Neuronal stem cell (in vitro differentiated cells): ENCODE measurements around the gene CHN2.

Source experiments
- DNase-seq: peaks from one replicate; pipeline ENCODE4 v3.0.0-alpha.2; 2013; ENCODE audit warnings: low spot score
- H2AFZ ChIP-seq: one replicate; pipeline ENCODE4 v1.6.1; 2013; ENCODE audit warnings: mild to moderate bottlenecking, low read length, inconsistent platforms
- H2AK5ac ChIP-seq: 2 replicates; pipeline ENCODE4 v1.6.1; 2013; ENCODE audit warnings: low read depth, mild to moderate bottlenecking, inconsistent platforms, low read length, moderate library complexity, mixed read lengths
- H2BK120ac ChIP-seq: 2 replicates; pipeline ENCODE4 v1.6.1; 2013; ENCODE audit warnings: low read depth, mild to moderate bottlenecking, inconsistent platforms, low read length, moderate library complexity, mixed read lengths
- H2BK12ac ChIP-seq: one replicate; pipeline ENCODE4 v1.6.1; 2013; ENCODE audit warnings: low read length, inconsistent platforms
- H2BK15ac ChIP-seq: 2 replicates; pipeline ENCODE4 v1.6.1; 2013; ENCODE audit warnings: mild to moderate bottlenecking, low read length, inconsistent platforms, mixed read lengths
- H2BK5ac ChIP-seq: one replicate; pipeline ENCODE4 v1.6.1; 2013; ENCODE audit warnings: inconsistent platforms, mild to moderate bottlenecking, low read length, moderate library complexity
- H3K14ac ChIP-seq: one replicate; pipeline ENCODE4 v1.6.1; 2013; ENCODE audit warnings: low read length, inconsistent platforms
- H3K18ac ChIP-seq: 2 replicates; pipeline ENCODE4 v1.6.1; 2013; ENCODE audit warnings: low read length, inconsistent platforms
- H3K23ac ChIP-seq: 2 replicates; pipeline ENCODE4 v1.6.1; 2013; ENCODE audit warnings: low read depth, mild to moderate bottlenecking, mixed read lengths, low read length, inconsistent platforms; ENCODE audit not compliant: poor library complexity
- H3K27ac ChIP-seq: replicated peaks from 3 replicates; pipeline ENCODE4 v1.5.1; 2013; ENCODE audit warnings: low read length, inconsistent platforms
- H3K27me3 ChIP-seq, 3 experiments: 2 replicates each; pipeline ENCODE4 v1.6.1; 2013; ENCODE audit warnings: low read length in 3 of 3, mild to moderate bottlenecking in 2 of 3, inconsistent platforms in 1 of 3, low read depth in 1 of 3, mixed read lengths in 1 of 3, moderate library complexity in 1 of 3; ENCODE audit not compliant: control insufficient read depth in 3 of 3, insufficient read depth in 3 of 3
- H3K36me3 ChIP-seq, 2 donors: replicated peaks in 1 of 2; 2 replicates each; pipeline ENCODE4 v1.6.1; 2013; ENCODE audit warnings: low read length in 2 of 2; ENCODE audit not compliant: control insufficient read depth in 2 of 2, insufficient read depth in 2 of 2
- H3K4ac ChIP-seq: 2 replicates; pipeline ENCODE4 v1.6.1; 2013; ENCODE audit warnings: inconsistent platforms, mild to moderate bottlenecking, low read length, moderate library complexity
- H3K4me1 ChIP-seq, 2 donors: 1 replicate in 1 of 2; 2 replicates in 1 of 2; pipeline ENCODE4 v1.6.1; 2013; ENCODE audit warnings: low read length in 2 of 2, low read depth in 1 of 2; ENCODE audit not compliant: control insufficient read depth in 2 of 2, insufficient read depth in 1 of 2
- H3K4me2 ChIP-seq: one replicate; pipeline ENCODE4 v1.6.1; 2013; ENCODE audit warnings: mild to moderate bottlenecking, low read length, inconsistent platforms; ENCODE audit not compliant: insufficient read depth, poor library complexity, severe bottlenecking
- H3K4me3 ChIP-seq, 2 donors: 2 replicates each; pipeline ENCODE4 v1.5.1; 2013; ENCODE audit warnings: low read length in 2 of 2, mild to moderate bottlenecking in 2 of 2, inconsistent platforms in 1 of 2, moderate library complexity in 1 of 2
- H3K79me1 ChIP-seq: one replicate; pipeline ENCODE4 v1.6.1; 2013; ENCODE audit warnings: low read depth, mild to moderate bottlenecking, inconsistent platforms, low read length, moderate library complexity
- H3K9ac ChIP-seq: one replicate; pipeline ENCODE4 v1.6.1; 2013; ENCODE audit warnings: mild to moderate bottlenecking, low read depth, low read length, inconsistent platforms; ENCODE audit not compliant: poor library complexity
- H3K9me3 ChIP-seq, 2 donors: replicated peaks in 1 of 2; 2 replicates each; pipeline versions ENCODE3 to v1.6.1; 2013; ENCODE audit warnings: low read length in 2 of 2, mild to moderate bottlenecking in 2 of 2, inconsistent platforms in 1 of 2, low read depth in 1 of 2, mixed read lengths in 1 of 2, moderate library complexity in 1 of 2; ENCODE audit not compliant: control insufficient read depth in 2 of 2, insufficient read depth in 1 of 2
- H4K8ac ChIP-seq: one replicate; pipeline ENCODE4 v1.6.1; 2013; ENCODE audit warnings: low read depth, mild to moderate bottlenecking, inconsistent platforms, low read length, moderate library complexity
- H4K91ac ChIP-seq: one replicate; pipeline ENCODE4 v1.6.1; 2013; ENCODE audit warnings: low read length, low read depth, mild to moderate bottlenecking, inconsistent platforms; ENCODE audit not compliant: poor library complexity
- WGBS, 2 donors: extraction: QIAGEN DNeasy Blood & Tissue Kit; methylation state at CpG; one replicate each; pipeline ENCODE4 v1.1.7; 2013; ENCODE audit warnings: missing lambda C conversion rate in 2 of 2, mixed read lengths in 1 of 2; ENCODE audit not compliant: insufficient read length in 2 of 2, insufficient replicate concordance in 1 of 2; ENCODE audit errors: extremely low coverage in 2 of 2; 5-methylcytosine and 5-hydroxymethylcytosine counted together

CHN2 gene

GRCh38 chr7:29367784-29368183 is 173.2 kb downstream of the CHN2 start:
- no peak overlapping the region for H2BK120ac ChIP-seq
- H4K8ac ChIP-seq, result no peak overlapping the region
- H3K4me1 ChIP-seq, result peaks cover 0 to 3% of the 10 kb centered on the region in 2 donors
- no peak overlapping the region for H2BK15ac ChIP-seq
- H3K23ac ChIP-seq, result no peak overlapping the region
- no peak overlapping the region for H4K91ac ChIP-seq
- no peak overlapping the region for H3K4me3 ChIP-seq
- H3K27ac ChIP-seq, result no peak overlapping the region
- H3K18ac ChIP-seq, result no peak overlapping the region
- no peaks in the 10 kb centered on the region for H3K27me3 ChIP-seq
- H2AK5ac ChIP-seq, result no peak overlapping the region
- H3K9me3 ChIP-seq, result no peaks in the 10 kb centered on the region
- H2BK5ac ChIP-seq, result no peak overlapping the region
- H2BK12ac ChIP-seq, result no peak overlapping the region
- H3K9ac ChIP-seq, result no peak overlapping the region
- H2AFZ ChIP-seq, result no peak overlapping the region
- no peak overlapping the region for H3K4ac ChIP-seq
- no CpG with 5 or more reads among the region's 3 CpGs for WGBS, 2 donors
- H3K4me2 ChIP-seq, result no peak overlapping the region
- no peak for DNase-seq
- H3K79me1 ChIP-seq, result no peaks in the 10 kb centered on the region
- H3K36me3 ChIP-seq, result no peaks in the 10 kb centered on the region
- no peak overlapping the region for H3K14ac ChIP-seq

DNA sequence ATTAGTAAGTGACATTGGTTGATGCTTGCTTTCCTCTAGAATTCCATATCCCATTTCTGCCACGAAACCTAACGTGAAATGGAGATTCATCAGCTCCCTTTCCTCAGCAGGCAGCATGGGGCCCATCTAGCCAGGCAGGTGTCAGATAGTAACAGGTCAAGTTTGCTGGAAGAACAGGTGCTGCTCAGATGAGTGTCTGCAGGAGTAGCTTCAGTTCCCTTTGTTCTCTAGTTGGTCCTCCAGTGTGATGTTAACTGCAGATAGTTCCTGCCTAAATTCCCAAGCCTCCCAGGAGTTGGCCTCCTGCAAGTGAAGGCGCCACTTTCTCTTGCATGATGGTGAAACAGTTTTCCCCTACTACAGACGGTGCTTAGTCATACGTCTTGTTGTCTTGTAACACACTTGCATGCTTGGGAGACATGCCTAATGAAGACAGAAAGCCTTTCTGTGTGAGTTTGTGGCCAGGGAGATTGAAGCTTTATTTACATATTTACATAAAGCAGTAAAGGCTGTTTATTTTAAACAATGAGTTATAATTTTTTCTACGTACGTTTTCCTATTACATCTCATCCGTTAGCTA is 175.4 kb downstream of the CHN2 start:
- WGBS, 2 donors, result no CpG with 5 or more reads among the region's 8 CpGs
- Histone ChIP-seq H2AFZ (no peak overlapping the region), H3K14ac (no peak overlapping the region), H3K4me3 (no peak overlapping the region), H3K18ac (no peak overlapping the region), H3K79me1 (no peaks in the 10 kb centered on the region), H3K9me3 (no peaks in the 10 kb centered on the region), H3K9ac (no peak overlapping the region), H3K27me3 (no peaks in the 10 kb centered on the region), H2BK5ac (no peak overlapping the region), H3K4me1 (no peaks in the 10 kb centered on the region), H3K27ac (no peak overlapping the region), H3K36me3 (no peaks in the 10 kb centered on the region), H2BK15ac (no peak overlapping the region), H2BK12ac (no peak overlapping the region), H2AK5ac (no peak overlapping the region), H4K8ac (no peak overlapping the region), H2BK120ac (no peak overlapping the region), H3K23ac (no peak overlapping the region), H3K4ac (no peak overlapping the region), H4K91ac (no peak overlapping the region), H3K4me2 (no peak overlapping the region)
- no peak for DNase-seq

DNA sequence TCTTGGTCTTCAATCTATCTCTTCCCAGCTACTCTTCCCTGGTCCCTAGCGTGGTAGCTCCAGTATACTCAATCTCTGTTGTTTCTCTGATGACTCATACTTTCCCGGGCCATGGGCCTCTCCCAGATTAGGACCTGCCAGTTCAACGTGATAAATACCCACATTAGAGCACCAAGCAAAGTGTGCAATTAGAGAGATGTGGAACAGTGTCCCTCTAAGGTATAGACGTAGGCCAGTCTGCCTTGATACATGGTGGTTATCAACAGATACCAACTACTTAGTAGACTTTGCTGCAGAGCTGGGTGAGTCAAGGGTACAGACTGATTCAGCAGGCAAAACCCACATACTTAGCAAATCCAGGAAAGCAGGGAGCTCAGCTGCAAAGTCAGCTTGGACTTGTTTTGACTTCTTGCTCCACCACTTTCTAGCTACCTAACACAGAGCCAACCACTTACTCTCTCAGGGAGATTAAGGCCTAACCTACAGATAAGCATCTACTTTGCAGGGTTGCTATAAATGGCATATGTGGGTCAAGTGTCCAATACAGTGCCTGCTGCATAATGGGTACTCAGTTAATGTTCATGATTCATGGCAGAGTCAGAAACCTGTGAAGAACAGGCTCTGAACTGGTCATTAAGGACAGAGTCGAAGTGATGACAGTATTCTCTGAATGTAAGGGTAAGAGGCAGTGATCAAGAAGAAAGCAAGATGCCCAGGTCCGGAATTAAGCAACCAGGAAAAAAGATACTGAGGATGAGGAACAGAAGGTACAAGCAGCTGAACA is 176.1 kb downstream of the CHN2 start:
- H3K27me3 ChIP-seq, result no peaks in the 10 kb centered on the region
- H3K36me3 ChIP-seq, result no peaks in the 10 kb centered on the region
- H2AFZ ChIP-seq, result no peak overlapping the region
- H3K4me1 ChIP-seq, result no peaks in the 10 kb centered on the region
- no peak overlapping the region for H2BK5ac ChIP-seq
- no peak overlapping the region for H2AK5ac ChIP-seq
- no peak overlapping the region for H3K23ac ChIP-seq
- no peak overlapping the region for H3K14ac ChIP-seq
- H2BK15ac ChIP-seq, result no peak overlapping the region
- no peak overlapping the region for H3K18ac ChIP-seq
- no peak overlapping the region for H4K8ac ChIP-seq
- H3K27ac ChIP-seq, result no peak overlapping the region
- H3K4me3 ChIP-seq, result no peak overlapping the region
- no peak overlapping the region for H3K4me2 ChIP-seq
- no peaks in the 10 kb centered on the region for H3K79me1 ChIP-seq
- H3K9ac ChIP-seq, result no peak overlapping the region
- no peaks in the 10 kb centered on the region for H3K9me3 ChIP-seq
- no peak overlapping the region for H3K4ac ChIP-seq
- H2BK120ac ChIP-seq, result no peak overlapping the region
- H2BK12ac ChIP-seq, result no peak overlapping the region
- no peak overlapping the region for H4K91ac ChIP-seq
- DNase-seq, result no peak
- no CpG with 5 or more reads among the region's 6 CpGs for WGBS, 2 donors

- no peak overlapping the region for H2BK120ac ChIP-seq
- no peak overlapping the region for H2AFZ ChIP-seq
- no peak overlapping the region for H4K8ac ChIP-seq
- no peaks in the 10 kb centered on the region for H3K4me1 ChIP-seq
- H3K4me3 ChIP-seq, result no peak overlapping the region
- H3K18ac ChIP-seq, result no peak overlapping the region
- no peaks in the 10 kb centered on the region for H3K36me3 ChIP-seq
- no peak overlapping the region for H3K23ac ChIP-seq
- no peak overlapping the region for H2BK15ac ChIP-seq
- no CpG with 5 or more reads among the region's 3 CpGs for WGBS, 2 donors
- H3K27ac ChIP-seq, result no peak overlapping the region
- H2BK5ac ChIP-seq, result no peak overlapping the region
- no peak overlapping the region for H2BK12ac ChIP-seq
- H3K9me3 ChIP-seq, result no peaks in the 10 kb centered on the region
- H4K91ac ChIP-seq, result no peak overlapping the region
- H3K14ac ChIP-seq, result no peak overlapping the region
- H3K4me2 ChIP-seq, result no peak overlapping the region
- DNase-seq, result no peak
- no peak overlapping the region for H2AK5ac ChIP-seq
- no peaks in the 10 kb centered on the region for H3K79me1 ChIP-seq
- no peak overlapping the region for H3K4ac ChIP-seq
- H3K9ac ChIP-seq, result no peak overlapping the region
- H3K27me3 ChIP-seq, result no peaks in the 10 kb centered on the region
Measured at GRCh38 chr7:29371472-29371871, 176.9 kb downstream of the CHN2 start.
